Panc1 (cell line): Measurements from ENCODE around the gene LRRC18. TPM values are rescaled to one million over a fixed set of nuclear protein-coding genes. Genes with fewer than 3 reads are reported as not detected.

ENCODE experiments used
- ATAC-seq: fragments of 200-7000 bp; cut with Tn5 transposase; 2 replicates; pipeline ENCODE4 v1.9.1; 2020; ENCODE audit warnings: mild to moderate bottlenecking, moderate library complexity
- BruUV-seq: library from RNA; stranded (reverse); fragments of 400-500 nt; replicated peaks from 2 replicates; lab custom pipeline; 2021; lab: Mats Ljungman, UMichigan
- CTCF ChIA-PET: fragments of 300-600 bp; sonication (Branson Sonifier 250); formaldehyde crosslinking; loops from one replicate; lab custom pipeline; 2022; ENCODE audit warnings: antibody characterized with exemption; lab: Charles Lee
- POLR2A ChIA-PET: fragments of 300-600 bp; sonication (Branson Sonifier 250); formaldehyde crosslinking; loops from one replicate; lab custom pipeline; 2022; ENCODE audit warnings: antibody characterized with exemption; lab: Charles Lee
- DNase-seq: peaks from one replicate; pipeline ENCODE4 v3.0.0-alpha.2; 2010; ENCODE audit warnings: low read depth, low spot score
- H3K27ac ChIP-seq: 2 replicates; pipeline ENCODE4 v1.5.1; 2011; ENCODE audit warnings: mild to moderate bottlenecking, low read length, inconsistent platforms
- H3K27me3 ChIP-seq: fragments of 200-500 bp; sonication (Bioruptor generic); 2 replicates; pipeline ENCODE4 v1.6.0; 2014; ENCODE audit warnings: low read length, inconsistent platforms; ENCODE audit not compliant: control insufficient read depth, insufficient read depth
- H3K36me3 ChIP-seq: fragments of 200-500 bp; sonication (Bioruptor generic); 2 replicates; pipeline ENCODE4 v1.5.1; 2014; ENCODE audit warnings: inconsistent platforms, mild to moderate bottlenecking, low read length, moderate library complexity; ENCODE audit not compliant: control insufficient read depth, insufficient read depth
- H3K4me1 ChIP-seq: 2 replicates; pipeline ENCODE4 v1.5.1; 2011; ENCODE audit warnings: inconsistent platforms, mild to moderate bottlenecking, low read length, moderate library complexity; ENCODE audit not compliant: control insufficient read depth, insufficient read depth
- H3K4me3 ChIP-seq, 2 experiments: 2 replicates each; pipeline ENCODE4 v1.5.1; 2011 to 2012; ENCODE audit warnings: low read depth in 2 of 2, low read length in 2 of 2, mild to moderate bottlenecking in 2 of 2, inconsistent platforms in 1 of 2, moderate library complexity in 1 of 2
- H3K9me3 ChIP-seq: fragments of 200-500 bp; sonication (Bioruptor generic); 2 replicates; pipeline ENCODE4 v1.5.1; 2014; ENCODE audit warnings: low read depth, mild to moderate bottlenecking, inconsistent platforms, low read length, moderate library complexity; ENCODE audit not compliant: control insufficient read depth, insufficient read depth
- CTCF ChIP-seq: fragments of 450-650 bp; IDR thresholded peaks from 2 replicates; pipeline ENCODE4 v1.5.1; 2017; ENCODE audit warnings: mild to moderate bottlenecking
- POLR2AphosphoS5 ChIP-seq: IDR thresholded peaks from 2 replicates; pipeline ENCODE4 v1.6.1; 2012; ENCODE audit warnings: mild to moderate bottlenecking, low read depth, low read length, moderate library complexity
- REST ChIP-seq, 2 experiments: IDR thresholded peaks; 2 replicates each; pipeline ENCODE4 v1.6.1; 2011 to 2012; ENCODE audit warnings: low read depth in 2 of 2, control low read depth in 1 of 2, low read length in 1 of 2, mild to moderate bottlenecking in 1 of 2, moderate library complexity in 1 of 2; ENCODE audit not compliant: insufficient read depth in 1 of 2
- SIN3A ChIP-seq: IDR thresholded peaks from 2 replicates; pipeline ENCODE4 v1.6.1; 2012; ENCODE audit warnings: low read depth, mild to moderate bottlenecking, low read length, moderate library complexity, borderline replicate concordance; ENCODE audit not compliant: insufficient read depth
- TCF7L2 ChIP-seq: IDR thresholded peaks from 2 replicates; pipeline ENCODE4 v1.6.1; 2011; ENCODE audit warnings: mild to moderate bottlenecking, low read depth, low read length, inconsistent platforms
- in situ Hi-C: cut with HindIII; loops from 2 replicates; pipeline ENCODE4 v1.10.0; 2016; ENCODE audit warnings: low sequenced_read_pairs, low pct_unique_long_range_greater_than_20kb
- intact Hi-C: fragments of 100-400 bp; cut with micrococcal nuclease; formaldehyde crosslinking; loops from one replicate; pipeline ENCODE4 v1.10.0; 2022; ENCODE audit not compliant: unreplicated experiment
- total RNA-seq: library from RNA; stranded (reverse); gene quantifications from one replicate; pipeline ENCODE4 v1.2.1, GENCODE V29; 2021; ENCODE audit not compliant: unreplicated experiment

Gene LRRC18
- total RNA-seq, 1 experiment from 2014 or later: not detected

- no peak for DNase-seq
- ChIA-PET CTCF (no interaction called here), POLR2A (no interaction called here)
- BruUV-seq: no TSS peak
- no peak overlapping the region for H3K4me3 ChIP-seq
- no peak for ATAC-seq
- no peaks in the 10 kb centered on the region for H3K4me1 ChIP-seq
- TF ChIP-seq SIN3A (no peak), REST (IDR thresholded peaks at IDR 0.05; ENCODE audit: insufficient read depth in 1 of 2, low read depth in 2 of 2, low read length in 1 of 2) (no peak), TCF7L2 (no peak), POLR2AphosphoS5 (no peak), CTCF (no peak)
- intact Hi-C loops: loop anchor here (10.0 kb wide), 1 partner anchor 473 kb away; no protein-coding TSS in a partner anchor
- no peaks in the 10 kb centered on the region for H3K9me3 ChIP-seq
- peaks cover 10% of the 10 kb centered on the region for H3K27me3 ChIP-seq
- in situ Hi-C loops: no loop called here
- no peak overlapping the region for H3K27ac ChIP-seq
- H3K36me3 ChIP-seq: no peaks in the 10 kb centered on the region
Observed at GRCh38 chr10:48902096-48902495, 37.5 kb downstream of the LRRC18 start.

- Histone ChIP-seq H3K27ac (no peak overlapping the region), H3K4me3 (no peak overlapping the region), H3K27me3 (peaks cover 5% of the 10 kb centered on the region; the same call in 1 of the 2 replicates), H3K9me3 (no peaks in the 10 kb centered on the region), H3K36me3 (no peaks in the 10 kb centered on the region), H3K4me1 (no peaks in the 10 kb centered on the region)
- in situ Hi-C loops (no loop called here), intact Hi-C loops (loop anchor here (10.0 kb wide), 1 partner anchor 473 kb away; no protein-coding TSS in a partner anchor)
- POLR2A ChIA-PET: no interaction called here
- DNase-seq (no peak), ATAC-seq (no peak)
- CTCF ChIA-PET: no interaction called here
- BruUV-seq: no TSS peak
- TF ChIP-seq REST (IDR thresholded peaks at IDR 0.05; ENCODE audit: insufficient read depth in 1 of 2, low read depth in 2 of 2, low read length in 1 of 2) (no peak), POLR2AphosphoS5 (no peak), SIN3A (no peak), TCF7L2 (no peak), CTCF (no peak)
Observed at GRCh38 chr10:48901319-48901718, 38.3 kb downstream of the LRRC18 start.
